HG03439 (cell line): ENCODE data around the gene TEKT5.
"Not testable (repeated sequence)": the region's sequence is repeated elsewhere in the genome, so short reads cannot be mapped to it uniquely, and the experiment has no call there.

ENCODE experiments used
- ATAC-seq: cut with Tn5 transposase; IDR thresholded peaks from one replicate; pipeline ENCODE4 v1.9.1; 2021; ENCODE audit warnings: mild to moderate bottlenecking, moderate library complexity; ENCODE audit not compliant: unreplicated experiment

Gene TEKT5

DNA sequence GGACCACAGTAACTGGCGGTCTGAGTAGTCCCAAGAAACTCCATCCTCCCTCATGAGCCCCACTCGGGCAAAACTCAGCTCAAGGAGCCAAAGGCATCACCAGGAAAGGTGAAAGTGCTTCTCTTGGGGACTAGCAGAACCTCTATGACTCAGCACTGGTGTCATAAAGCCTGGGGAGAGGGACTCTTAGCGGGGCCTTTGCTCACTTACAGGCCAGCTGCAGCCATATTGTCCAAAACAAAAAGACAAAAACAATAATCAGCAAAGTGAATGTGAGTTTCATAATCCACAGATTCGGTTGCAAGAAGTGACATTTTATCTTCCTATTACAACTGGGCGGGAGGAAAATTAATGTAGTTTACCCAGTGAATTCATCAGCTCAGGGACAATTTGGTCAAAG lies at the start of gene TEKT5:
Gene TEKT5 (minus strand): TSS at position 101 of the 400 bp plus-strand sequence. CDS start 57 bp downstream, at position 44.
- no peak for ATAC-seq

DNA sequence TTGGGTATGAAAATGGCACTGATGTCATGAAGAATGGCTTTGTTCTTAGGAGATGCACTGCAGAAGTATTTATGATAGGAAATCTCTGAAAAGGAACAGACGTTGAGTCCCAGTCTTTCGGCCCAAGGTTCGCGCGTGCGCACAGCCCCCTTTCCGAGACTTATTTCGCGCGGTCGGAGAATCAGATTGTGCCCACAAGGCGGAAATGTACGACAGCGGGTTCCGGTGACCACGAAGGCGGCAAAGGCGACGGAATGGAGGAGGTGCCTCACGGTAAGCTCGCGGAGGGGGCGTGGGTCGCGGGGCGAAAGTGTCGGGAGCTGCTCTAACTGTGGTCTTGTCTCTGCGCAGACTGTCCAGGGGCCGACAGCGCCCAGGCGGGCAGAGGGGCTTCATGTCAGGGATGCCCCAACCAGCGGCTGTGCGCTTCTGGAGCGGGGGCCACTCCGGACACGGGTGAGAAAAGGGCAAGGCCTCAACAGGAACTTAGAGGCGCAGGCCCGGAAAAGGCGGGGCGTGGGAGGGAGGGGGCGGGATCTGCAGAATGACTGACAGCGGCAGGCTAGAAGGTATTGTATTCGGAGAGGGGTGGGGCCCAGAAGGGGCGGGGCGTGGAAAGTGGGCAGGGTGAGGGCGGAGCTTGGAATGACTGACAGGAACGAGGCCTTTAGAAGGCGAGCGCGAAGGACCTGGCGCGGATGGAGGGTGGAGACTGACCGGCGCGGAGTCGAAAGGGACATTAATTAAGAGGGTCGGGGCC lies 49.1 kb upstream of the TEKT5 start, which contains the start of gene NUBP1:
Gene NUBP1 (plus strand): TSS at position 233 of the 760 bp plus-strand sequence. CDS start 22 bp downstream, at position 255.
- ATAC-seq = peak; percentile 74

DNA sequence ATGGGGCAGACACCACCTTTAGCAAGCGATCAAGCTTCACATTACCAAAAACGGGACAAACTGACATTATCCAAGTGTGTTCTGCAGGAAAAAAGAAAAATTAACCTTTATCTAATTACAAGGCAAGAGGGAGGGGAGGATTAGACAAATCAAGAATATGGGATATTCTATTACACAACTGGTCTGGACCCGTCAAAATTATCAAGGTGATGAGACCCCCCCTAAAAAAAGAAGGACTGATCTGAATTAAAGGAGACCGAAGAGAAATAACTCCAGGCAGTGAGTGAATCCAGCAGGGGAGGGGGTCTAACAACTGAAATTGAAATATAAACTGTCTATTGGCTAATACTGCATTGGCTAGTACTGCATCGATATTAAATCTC lies 48.5 kb upstream of the TEKT5 start:
- no peak for ATAC-seq

DNA sequence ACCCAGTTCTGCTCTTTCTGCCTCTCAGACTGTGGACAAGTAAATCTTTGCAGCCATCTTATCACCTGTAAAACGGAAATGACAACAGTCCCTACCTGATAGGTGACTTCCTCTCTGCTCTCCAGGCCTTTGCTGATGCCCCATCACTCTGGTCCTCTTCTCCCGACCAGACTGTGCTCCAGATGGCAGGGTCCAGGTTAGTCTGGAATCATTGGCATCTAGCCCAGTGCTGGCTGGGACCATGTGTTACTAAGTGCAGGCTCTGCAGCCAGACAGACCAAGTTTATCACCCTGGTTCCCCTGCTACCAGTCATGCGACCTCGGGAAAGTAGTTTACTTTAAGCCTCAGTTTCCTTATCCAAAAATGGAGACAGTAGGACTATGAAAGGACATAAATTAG lies 47.1 kb upstream of the TEKT5 start:
- no peak for ATAC-seq

DNA sequence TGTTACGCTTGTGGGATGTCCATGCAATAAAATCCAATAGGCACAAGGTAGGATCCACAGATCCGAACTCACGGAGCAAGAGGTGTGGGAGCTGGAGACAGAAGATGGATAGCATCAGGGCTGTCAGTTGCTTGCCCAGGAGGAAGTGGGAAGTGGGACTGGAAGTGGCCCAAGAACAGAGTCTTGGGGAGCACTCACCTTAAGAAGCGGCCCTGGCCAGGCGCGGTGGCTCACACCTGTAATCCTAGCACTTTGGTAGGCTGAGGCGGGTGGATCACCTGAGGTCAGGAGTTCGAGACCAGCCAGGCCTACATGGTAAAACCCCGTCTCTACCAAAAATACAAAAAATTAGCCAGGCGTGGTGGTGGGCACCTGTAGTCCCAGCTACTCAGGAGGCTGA lies 46.5 kb upstream of the TEKT5 start:
- ATAC-seq = not testable (repeated sequence)

DNA sequence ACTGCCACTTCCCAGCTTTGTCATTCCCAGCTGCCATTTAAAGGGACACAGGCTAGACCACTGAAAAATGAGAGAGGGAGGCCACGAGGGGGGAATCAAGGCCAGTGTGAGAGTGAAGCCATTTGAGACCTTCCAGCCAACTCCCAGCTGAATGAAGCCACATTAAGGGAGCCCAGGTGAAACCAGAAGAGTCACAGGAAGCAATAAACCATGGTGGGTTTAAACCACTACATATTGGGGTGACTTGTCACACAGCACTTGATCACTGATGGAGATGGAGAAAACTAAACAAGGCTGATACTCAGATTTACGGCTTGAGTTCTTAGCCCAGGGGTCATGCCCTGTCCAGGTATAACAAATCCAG lies 46.1 kb upstream of the TEKT5 start:
- no peak for ATAC-seq

DNA sequence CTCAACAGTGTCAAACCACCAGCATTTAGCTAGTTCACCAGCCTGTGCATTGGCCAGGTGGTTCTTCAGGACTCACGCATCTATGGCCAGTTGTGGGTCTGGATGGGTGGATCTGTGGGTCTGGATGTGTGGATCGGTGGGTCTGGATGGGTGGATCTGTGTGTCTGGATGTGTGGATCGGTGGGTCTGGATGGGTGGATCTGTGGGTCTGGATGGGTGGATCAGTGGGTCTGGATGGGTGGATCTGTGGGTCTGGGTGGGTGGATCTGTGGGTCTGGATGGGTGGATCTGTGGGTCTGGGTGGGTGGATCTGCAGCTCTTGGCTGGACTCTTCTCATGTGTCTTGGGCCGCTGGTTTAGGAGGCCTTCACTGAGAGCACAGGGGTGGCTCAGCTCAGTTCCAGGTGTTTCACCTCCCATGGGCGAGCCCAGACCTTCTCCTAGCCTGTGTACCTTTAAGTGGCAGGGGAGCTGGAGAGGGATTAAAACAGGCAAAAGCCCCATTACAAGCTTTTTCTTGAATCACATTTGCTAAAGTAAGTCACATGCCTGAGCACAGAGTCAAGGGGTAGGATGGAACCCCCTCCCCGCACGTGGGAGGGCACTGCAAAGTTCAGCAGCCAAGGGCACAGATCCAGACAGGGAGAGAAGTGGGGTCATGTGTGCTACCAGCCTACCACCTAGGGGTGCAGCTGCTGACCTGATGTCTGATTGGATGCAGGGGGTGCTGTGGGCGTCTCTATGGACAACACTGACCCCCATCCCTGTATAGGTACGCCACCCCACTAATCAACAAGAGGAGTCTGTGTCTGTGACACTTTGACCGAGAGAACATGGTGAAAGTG lies 45.5 kb upstream of the TEKT5 start:
- ATAC-seq = no peak

DNA sequence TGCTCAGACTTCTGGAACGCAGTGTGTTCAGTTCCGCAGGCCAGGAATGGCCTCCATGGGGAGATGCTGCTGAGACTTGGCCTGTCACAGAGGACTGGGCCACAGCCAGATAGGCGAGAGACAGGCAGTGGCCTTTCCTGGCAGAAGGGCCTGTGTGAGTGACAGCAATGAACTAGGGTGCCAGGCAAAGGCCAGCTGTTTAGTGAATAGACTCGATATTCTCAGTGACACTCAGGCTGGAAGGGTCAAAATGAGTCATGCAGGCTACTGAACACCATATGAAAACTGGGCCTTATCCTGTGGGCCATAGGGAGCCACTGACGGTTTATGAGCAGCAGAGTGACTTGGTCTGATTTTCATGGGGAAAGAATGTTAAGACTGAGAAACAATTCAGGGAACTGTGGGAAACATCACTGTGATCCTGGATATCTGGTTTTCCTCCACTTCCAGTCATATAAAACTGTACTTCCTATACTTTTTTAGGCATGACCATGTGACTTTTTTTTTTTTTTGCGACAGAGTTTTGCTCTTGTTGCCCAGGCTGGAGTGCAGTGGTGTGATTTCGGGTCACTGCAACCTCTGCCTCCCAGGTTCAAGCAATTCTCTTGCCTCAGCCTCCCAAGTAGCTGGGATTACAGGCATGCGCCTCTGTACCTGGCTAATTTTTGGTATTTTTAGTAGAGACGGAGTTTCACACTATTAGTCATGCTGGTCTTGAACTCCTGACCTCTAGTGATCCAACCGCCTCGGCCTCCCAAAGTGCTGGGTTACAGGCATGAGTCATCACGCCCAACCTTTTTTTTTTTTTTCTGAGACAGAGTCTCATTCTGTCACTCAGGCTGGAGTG lies 43.7 kb upstream of the TEKT5 start:
- peak; percentile 57 for ATAC-seq

DNA sequence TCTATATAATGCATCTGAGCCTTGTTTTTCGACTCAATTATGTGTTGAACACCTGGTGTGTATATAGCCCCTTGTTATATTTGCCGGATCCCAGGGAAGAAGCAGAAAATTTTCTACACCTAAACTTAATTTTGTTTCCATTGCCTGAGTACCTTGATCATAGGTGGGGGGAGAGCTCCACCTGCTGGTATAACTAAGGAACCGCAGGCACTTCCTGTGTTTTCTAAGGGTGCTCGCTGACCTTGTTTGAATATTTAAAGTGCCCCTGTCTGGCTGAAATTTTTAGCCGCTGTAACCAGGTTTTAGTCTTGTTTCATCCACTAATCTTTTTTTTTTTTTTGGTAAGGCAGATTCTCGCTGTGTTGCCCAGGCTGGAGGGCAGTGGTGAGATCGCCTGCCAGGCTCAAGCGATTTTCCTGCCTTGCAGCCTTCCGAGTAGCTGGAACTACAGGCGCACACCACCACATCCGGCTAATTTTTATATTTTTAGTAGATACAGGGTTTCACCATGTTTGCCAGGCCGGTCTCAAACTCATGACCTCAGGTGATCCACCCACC lies 42.4 kb upstream of the TEKT5 start:
- peak; percentile 44 for ATAC-seq

DNA sequence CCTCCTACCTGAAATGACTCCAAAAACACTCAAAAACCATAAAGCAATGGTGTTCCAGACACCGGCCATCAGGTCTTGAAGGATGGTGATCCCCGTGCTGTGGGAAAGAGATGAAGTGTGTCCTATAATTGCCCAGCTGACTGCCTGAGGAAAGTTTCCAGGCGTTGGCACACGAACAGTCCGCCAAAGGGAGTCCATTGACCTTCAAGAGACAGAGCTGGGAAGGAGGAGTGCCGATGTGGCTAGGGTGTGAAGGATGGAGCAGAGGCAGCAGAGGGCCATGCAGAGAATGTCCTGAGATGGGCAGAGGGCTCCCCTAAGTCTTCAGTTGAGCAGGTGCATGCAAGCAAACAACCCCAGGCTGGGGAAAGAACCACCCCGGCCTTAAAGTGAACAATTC lies 37.1 kb upstream of the TEKT5 start:
- no peak for ATAC-seq

DNA sequence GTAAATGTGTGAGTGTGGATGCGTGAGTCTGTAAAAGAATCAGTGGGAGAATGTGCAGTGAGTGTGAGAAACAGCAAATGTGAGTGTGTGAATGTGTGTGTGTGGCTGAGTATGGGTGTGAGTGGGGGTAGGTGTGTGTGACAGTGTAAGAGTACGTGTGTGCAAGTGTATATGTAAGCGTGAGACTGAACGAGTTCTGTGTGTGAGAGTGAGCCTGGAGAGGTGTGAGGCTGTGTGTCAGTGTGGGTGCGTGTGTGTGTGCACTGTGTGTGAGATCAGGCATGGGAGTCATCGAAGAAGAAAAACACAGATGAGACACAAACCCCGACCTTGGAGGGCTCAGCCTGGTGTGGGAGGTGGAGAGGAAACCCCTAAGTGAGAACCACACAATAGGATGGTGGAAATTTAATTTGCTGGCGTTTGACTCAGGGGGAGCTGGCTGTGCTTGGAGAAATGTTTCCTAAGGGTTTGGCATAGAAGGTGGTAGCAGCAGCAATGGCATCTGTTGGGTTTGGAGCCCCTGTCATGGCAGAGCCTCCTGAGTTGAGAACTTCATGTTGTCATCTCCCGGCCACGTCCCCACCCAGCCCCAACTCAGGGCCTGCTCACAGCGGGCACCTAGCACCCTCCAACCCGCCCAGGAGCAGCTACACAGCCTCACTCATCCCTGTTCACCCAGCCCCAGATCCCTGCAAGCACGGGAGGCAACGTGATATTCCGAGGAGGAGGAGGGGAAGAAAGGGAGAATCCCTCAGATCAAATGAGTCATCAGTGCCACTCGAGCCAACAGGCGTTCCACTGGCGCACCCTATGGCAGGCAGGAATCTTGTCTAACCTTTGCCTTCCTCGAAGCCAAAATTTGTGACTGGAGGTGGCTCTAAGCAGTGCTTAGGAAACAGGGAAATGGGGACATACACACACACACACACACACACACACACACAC lies 34.6 kb upstream of the TEKT5 start:
- no peak for ATAC-seq

DNA sequence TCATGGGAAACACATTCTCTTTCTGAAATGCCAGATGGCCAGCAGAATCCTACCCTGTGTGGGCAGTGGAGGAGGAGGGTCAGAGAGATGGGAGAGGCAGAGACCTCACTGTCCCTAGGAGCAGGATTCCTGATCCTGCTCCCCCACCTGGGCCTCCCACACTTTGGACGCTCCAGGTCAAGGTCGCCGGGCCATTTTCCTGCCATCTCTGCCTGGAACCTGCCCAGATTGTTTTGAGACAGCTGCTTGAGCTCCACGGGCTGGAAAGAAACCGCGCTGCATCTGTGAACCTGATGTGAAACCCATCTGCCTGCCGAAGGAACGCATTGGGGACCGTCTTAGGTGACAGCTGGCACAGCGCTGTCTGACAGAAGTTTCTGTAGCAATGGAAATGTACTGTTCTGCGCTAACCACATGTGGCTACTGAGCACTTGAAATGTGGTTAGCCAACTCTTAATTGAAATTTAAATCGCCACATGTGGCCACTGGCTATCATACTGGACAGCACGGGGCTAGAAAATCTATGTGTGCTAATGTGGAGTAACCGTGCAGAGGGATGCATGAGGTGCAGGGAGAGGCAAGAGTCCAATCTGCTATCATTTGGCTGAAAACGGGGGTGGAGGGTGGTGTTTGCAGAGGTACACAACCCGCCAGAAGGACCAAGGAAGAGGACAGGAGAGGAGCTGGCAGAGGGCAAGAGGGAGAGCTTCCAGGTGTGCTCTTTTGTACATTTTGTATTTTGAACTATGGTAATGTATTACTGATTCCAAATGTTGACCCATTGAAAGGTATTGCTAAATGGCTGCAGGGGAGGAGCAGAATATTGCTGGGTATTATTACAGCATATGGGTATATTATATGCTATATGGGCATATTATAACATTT lies 33.5 kb upstream of the TEKT5 start:
- no peak for ATAC-seq

DNA sequence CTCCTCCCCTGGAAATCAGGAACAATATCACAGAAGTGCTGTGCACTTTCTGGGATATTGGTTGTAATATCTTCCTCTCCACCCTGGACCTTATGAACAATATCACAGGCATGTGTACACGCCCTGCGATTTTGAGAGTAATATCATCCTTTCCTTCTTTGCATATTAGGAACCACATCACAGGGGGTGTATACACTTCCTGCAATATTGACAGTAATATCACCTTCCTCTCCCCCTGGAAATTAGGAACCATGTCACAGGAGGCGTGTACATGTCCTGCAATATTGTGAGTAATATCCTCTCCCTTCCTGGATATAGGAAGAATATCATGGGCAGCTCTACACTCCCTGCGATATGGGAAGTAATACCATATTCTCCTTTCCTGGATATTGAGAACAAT lies 14.2 kb upstream of the TEKT5 start:
- ATAC-seq = no peak

DNA sequence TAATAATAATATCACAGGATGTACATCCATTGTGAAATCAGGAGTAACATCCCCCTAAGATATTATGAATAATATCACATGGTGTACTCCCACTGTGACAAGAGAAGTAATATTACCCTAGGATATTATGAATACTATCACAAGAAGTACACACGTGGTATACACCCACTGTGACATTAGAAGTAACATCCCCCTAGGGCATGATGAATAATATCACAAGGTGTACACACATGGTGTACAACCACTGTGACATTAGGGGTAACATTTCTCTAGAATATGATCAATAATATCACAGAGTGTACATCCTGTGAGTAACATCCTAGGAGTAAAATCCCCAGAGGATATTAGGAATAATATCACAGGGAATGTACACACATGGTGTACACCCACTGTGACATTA lies 5.0 kb upstream of the TEKT5 start:
- ATAC-seq = no peak

DNA sequence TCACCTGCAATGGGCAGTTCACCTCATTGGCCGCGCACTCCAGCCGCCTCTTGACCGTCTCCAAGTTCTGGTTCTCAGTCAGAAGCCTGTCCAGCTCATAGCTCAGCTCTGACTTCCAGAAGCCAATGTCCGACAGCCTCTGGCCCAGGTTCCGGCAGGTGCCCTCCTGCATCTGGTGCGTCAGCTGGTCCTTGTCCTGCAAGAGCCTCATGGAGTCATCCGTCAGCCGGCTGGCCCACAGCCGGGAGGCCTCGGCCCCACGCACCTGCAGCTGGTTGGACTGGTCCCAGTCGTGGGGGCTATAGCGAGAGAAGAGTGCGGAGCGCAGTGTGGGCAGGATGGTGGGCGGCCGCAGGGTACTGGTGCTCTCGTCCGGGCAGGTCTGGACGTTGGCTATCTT lies 424 bp downstream of the TEKT5 start:
- ATAC-seq = no peak

DNA sequence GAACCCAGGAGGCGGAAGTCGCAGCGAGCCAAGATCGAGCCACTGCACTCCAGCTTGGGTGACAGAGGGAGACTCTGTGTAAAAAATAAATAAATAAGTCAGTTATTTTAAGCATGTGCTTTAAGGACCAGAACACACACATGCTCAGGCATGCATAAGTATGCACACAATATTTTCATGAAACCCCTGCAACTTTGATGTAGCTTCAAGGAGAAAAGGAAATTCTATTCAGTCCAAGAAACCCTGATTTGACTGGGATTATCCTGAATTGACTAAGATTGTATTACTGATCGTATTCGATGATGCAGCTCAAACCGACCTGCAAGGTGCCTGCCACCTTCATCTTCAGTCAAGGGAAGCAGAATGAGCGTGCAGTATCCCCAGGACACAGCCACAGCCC lies 841 bp downstream of the TEKT5 start:
- ATAC-seq = no peak

DNA sequence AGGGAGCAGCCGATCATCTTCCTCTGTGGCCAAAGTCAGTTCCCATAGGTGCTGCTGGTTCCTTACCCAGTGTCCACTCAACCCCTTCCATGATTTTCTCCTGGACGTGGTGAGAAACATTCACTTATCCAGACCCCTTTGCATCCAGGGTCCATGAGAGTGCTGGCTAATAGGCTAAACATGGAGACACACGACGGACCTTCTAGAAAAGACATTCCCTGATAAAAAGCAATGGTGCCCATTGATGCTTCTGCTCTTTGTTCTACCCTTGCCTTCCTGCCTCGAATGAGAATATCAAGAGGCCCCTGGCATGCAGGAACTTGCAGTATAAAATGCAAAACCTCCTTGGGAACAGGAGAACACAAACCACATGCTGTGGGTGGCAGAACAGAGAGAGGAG lies 2.3 kb downstream of the TEKT5 start:
- ATAC-seq = no peak

DNA sequence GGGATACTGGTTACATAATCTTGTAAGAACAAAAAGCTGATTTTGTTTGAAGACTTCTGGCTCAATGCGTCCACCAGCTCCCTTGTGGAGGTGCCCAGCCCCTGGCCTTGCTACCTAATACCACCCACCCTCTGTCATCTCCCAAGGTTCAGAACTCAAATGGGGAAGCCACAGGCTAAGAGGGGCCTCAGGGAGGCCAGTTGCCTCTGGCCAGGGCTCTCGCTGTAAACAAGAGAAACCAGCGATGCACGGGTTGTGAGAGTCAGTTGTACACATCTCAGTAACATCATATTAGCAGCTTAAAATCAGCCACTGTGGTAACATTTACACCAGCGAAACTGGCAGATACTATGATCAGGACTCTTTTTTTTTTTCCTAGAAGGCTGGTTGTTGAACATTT lies 6.0 kb downstream of the TEKT5 start:
- no peak for ATAC-seq

DNA sequence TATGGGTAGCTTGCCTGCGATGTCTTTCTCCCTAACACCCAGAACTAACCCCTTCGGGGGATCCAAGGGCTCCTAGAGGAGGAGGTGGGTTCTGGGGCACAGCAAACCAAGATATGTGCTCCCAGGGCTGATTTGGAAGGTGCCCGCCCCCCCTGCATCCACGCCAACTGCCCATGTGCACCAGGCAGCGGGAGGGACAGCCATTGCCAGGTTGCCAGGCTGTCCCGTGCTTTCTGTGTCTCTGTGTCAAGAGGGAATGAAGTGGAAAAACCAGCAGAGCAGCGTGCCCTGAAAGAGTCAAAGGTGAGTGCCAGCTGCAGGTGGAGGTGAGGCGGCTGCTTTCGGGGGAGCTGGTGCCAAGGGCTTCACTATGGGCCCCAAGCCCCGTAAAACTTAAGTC lies 6.4 kb downstream of the TEKT5 start:
- ATAC-seq = no peak
